GM12878 (cell line): ENCODE results near the gene GTPBP3.

ENCODE experiments used
- EP300 ChIP-seq, 2 experiments: fragments of 150-350 bp in 1 of 2; IDR thresholded peaks; 2 replicates each; pipeline ENCODE4 v1.6.1; 2011 to 2012; ENCODE audit warnings: low read depth in 2 of 2, low read length in 2 of 2, borderline replicate concordance in 1 of 2, improper control_type of control experiment in 1 of 2, inconsistent platforms in 1 of 2; ENCODE audit not compliant: control insufficient read depth in 1 of 2
- ESRRA ChIP-seq: IDR thresholded peaks from 2 replicates; pipeline ENCODE4 v1.6.1; 2012; ENCODE audit warnings: mild to moderate bottlenecking, low read length, improper control_type of control experiment
- MAX ChIP-seq: IDR thresholded peaks from 2 replicates; pipeline ENCODE4 v1.6.1; 2012; ENCODE audit warnings: low read depth, low read length, improper control_type of control experiment
- PML ChIP-seq: IDR thresholded peaks from 2 replicates; pipeline ENCODE4 v1.6.1; 2012; ENCODE audit warnings: low read length, inconsistent platforms
- POLR2A ChIP-seq: IDR thresholded peaks from 2 replicates; pipeline ENCODE4 v1.6.1; 2011; ENCODE audit warnings: low read depth, mild to moderate bottlenecking, low read length
- POLR2AphosphoS5 ChIP-seq: IDR thresholded peaks from 2 replicates; pipeline ENCODE4 v1.6.1; 2011; ENCODE audit warnings: mild to moderate bottlenecking, low read length, inconsistent platforms
- ZBTB11 ChIP-seq: fragments of 450-650 bp; formaldehyde crosslinking; IDR thresholded peaks from 2 replicates; pipeline ENCODE4 v1.5.0; 2022; ENCODE audit warnings: mild to moderate bottlenecking, missing genetic modification characterization

GRCh38 chr19:17327068-17327653 is 10.2 kb upstream of the GTPBP3 start:
- TF ChIP-seq EP300 (IDR thresholded peaks at IDR 0.05; ENCODE audit: borderline replicate concordance in 1 of 2, control insufficient read depth in 1 of 2, low read depth in 2 of 2, low read length in 2 of 2) (no peak), ESRRA (no peak), PML (no peak), POLR2A (no peak), POLR2AphosphoS5 (no peak), MAX (no peak), ZBTB11 (CRISPR knock-in tag) (no peak)
